GM23338 (cell line): ENCODE results near the gene CYP4F3. TPM values are rescaled to one million over a fixed set of nuclear protein-coding genes. Genes with fewer than 3 reads are reported as not detected.
"Not testable (repeated sequence)": the region's sequence is repeated elsewhere in the genome, so short reads cannot be mapped to it uniquely, and the experiment has no call there.

ENCODE experiments used
- ATAC-seq: fragments of 200-7000 bp; cut with Tn5 transposase; 3 replicates; pipeline ENCODE4 v1.9.1; 2020
- DNase-seq: peaks from one replicate; pipeline ENCODE4 v3.0.0-alpha.2; 2015; ENCODE audit warnings: low spot score
- H2AFZ ChIP-seq: fragments of 200-600 bp; sonication (generic); 2 replicates; pipeline ENCODE4 v1.8.0; 2016; ENCODE audit warnings: antibody characterized with exemption, mild to moderate bottlenecking, moderate library complexity
- H3F3A ChIP-seq: fragments of 200-600 bp; sonication (generic); replicated peaks from 2 replicates; pipeline ENCODE4 v1.8.0; 2017; ENCODE audit warnings: antibody characterized with exemption, mixed run types, low read depth
- H3K27ac ChIP-seq: fragments of 200-600 bp; sonication (generic); 2 replicates; pipeline ENCODE4 v1.6.1; 2016; ENCODE audit warnings: low read depth
- H3K27me3 ChIP-seq: fragments of 200-600 bp; sonication (generic); 2 replicates; pipeline ENCODE4 v1.8.0; 2016; ENCODE audit warnings: mild to moderate bottlenecking, mixed run types, moderate library complexity; ENCODE audit not compliant: insufficient read depth
- H3K36me3 ChIP-seq: fragments of 200-600 bp; sonication (generic); 2 replicates; pipeline ENCODE4 v1.8.0; 2016; ENCODE audit warnings: mild to moderate bottlenecking; ENCODE audit not compliant: insufficient read depth
- H3K4me1 ChIP-seq: fragments of 200-600 bp; sonication (generic); 2 replicates; pipeline ENCODE4 v1.8.0; 2016; ENCODE audit warnings: mild to moderate bottlenecking, moderate library complexity; ENCODE audit not compliant: insufficient read depth
- H3K4me2 ChIP-seq: fragments of 200-600 bp; sonication (generic); 2 replicates; pipeline ENCODE4 v1.7.1; 2017; ENCODE audit warnings: mixed run types
- H3K4me3 ChIP-seq: fragments of 200-600 bp; sonication (generic); 2 replicates; pipeline ENCODE4 v1.6.1; 2016; ENCODE audit warnings: mixed run types
- H3K79me2 ChIP-seq: fragments of 200-600 bp; sonication (generic); replicated peaks from 2 replicates; pipeline ENCODE4 v1.8.0; 2017; ENCODE audit warnings: mild to moderate bottlenecking; ENCODE audit not compliant: insufficient read depth
- H3K9me2 ChIP-seq: fragments of 200-600 bp; sonication (generic); 2 replicates; pipeline ENCODE4 v1.8.0; 2017; ENCODE audit not compliant: insufficient read depth
- H4K20me1 ChIP-seq: fragments of 200-600 bp; sonication (generic); replicated peaks from 2 replicates; pipeline ENCODE4 v1.8.0; 2017; ENCODE audit warnings: mild to moderate bottlenecking; ENCODE audit not compliant: insufficient read depth
- H3K27ac Mint-ChIP-seq: 2 replicates; pipeline ENCODE4 v1.8.0; 2020; ENCODE audit warnings: inconsistent platforms, mild to moderate bottlenecking, moderate library complexity, mixed read lengths
- H3K27me3 Mint-ChIP-seq: 3 replicates; pipeline ENCODE4 v1.8.0; 2022; ENCODE audit warnings: low read depth, mild to moderate bottlenecking, moderate library complexity, mixed read lengths, inconsistent platforms; ENCODE audit not compliant: insufficient read depth, poor library complexity
- H3K36me3 Mint-ChIP-seq: 3 replicates; pipeline ENCODE4 v1.8.0; 2021; ENCODE audit warnings: low read depth, mild to moderate bottlenecking, inconsistent platforms, moderate library complexity, mixed read lengths
- H3K4me1 Mint-ChIP-seq: 3 replicates; pipeline ENCODE4 v1.8.0; 2020; ENCODE audit warnings: mild to moderate bottlenecking, inconsistent platforms, mixed read lengths
- H3K4me3 Mint-ChIP-seq: 3 replicates; pipeline ENCODE4 v1.8.0; 2021; ENCODE audit warnings: moderate library complexity, mild to moderate bottlenecking, inconsistent platforms, mixed read lengths
- H3K9me3 Mint-ChIP-seq: 3 replicates; pipeline ENCODE4 v1.8.0; 2020; ENCODE audit warnings: moderate library complexity, mild to moderate bottlenecking, inconsistent platforms, mixed read lengths
- CREB1 ChIP-seq: fragments of 250-450 bp; sonication (Bioruptor Pico); IDR thresholded peaks from 2 replicates; pipeline ENCODE4 v1.5.0; 2020; ENCODE audit warnings: low read depth, mild to moderate bottlenecking, moderate library complexity
- EZH2 ChIP-seq: fragments of 200-600 bp; sonication (generic); IDR thresholded peaks from one replicate; pipeline ENCODE4 v1.8.0; 2017; ENCODE audit warnings: antibody characterized with exemption, mild to moderate bottlenecking, low read depth; ENCODE audit not compliant: unreplicated experiment
- EZH2phosphoT487 ChIP-seq: fragments of 200-600 bp; sonication (generic); IDR thresholded peaks from one replicate; pipeline ENCODE4 v1.8.1; 2018; ENCODE audit warnings: antibody characterized with exemption; ENCODE audit not compliant: unreplicated experiment
- NANOG ChIP-seq: IDR thresholded peaks from 2 replicates; pipeline ENCODE4 v1.6.1; 2016; ENCODE audit warnings: antibody characterized with exemption, borderline replicate concordance
- POLR2AphosphoS5 ChIP-seq: IDR thresholded peaks from 2 replicates; pipeline ENCODE4 v1.6.1; 2016; ENCODE audit warnings: antibody characterized with exemption, low read depth
- STAT1 ChIP-seq: IDR thresholded peaks from one replicate; pipeline ENCODE4 v1.6.1; 2016; ENCODE audit warnings: antibody characterized with exemption; ENCODE audit not compliant: unreplicated experiment
- ZNF114 ChIP-seq: fragments of 250-450 bp; sonication (Bioruptor Pico); IDR thresholded peaks from 2 replicates; pipeline ENCODE4 v1.5.0; 2020; ENCODE audit warnings: mild to moderate bottlenecking, moderate library complexity
- ZNF331 ChIP-seq: fragments of 250-450 bp; sonication (Bioruptor Pico); IDR thresholded peaks from 2 replicates; pipeline ENCODE4 v1.5.0; 2020; ENCODE audit warnings: low read depth, mild to moderate bottlenecking, moderate library complexity
- polyA plus RNA-seq: library from polyadenylated mRNA; unstranded; fragments of >200 nt; fragmentation: Nextera tagmentation; extraction: Ambion mirVana; gene quantifications from 2 replicates; pipeline ENCODE4 v1.2.1, GENCODE V29; 2016
- total RNA-seq: library from RNA; depleted of rRNA; stranded (reverse); fragments of >200 nt; shearing (Covaris generic); gene quantifications from 2 replicates; pipeline ENCODE4 v1.2.3, GENCODE V29; 2014
- TF ChIP-seq, protein P1 (sequence below): fragments of 250-450 bp; sonication (Bioruptor Pico); IDR thresholded peaks from 2 replicates; pipeline ENCODE4 v1.5.0; 2020; ENCODE audit warnings: mild to moderate bottlenecking, moderate library complexity
- TF ChIP-seq, protein P2 (sequence below): IDR thresholded peaks from 2 replicates; pipeline ENCODE4 v1.6.1; 2016; ENCODE audit warnings: antibody characterized with exemption
- TF ChIP-seq, protein P3 (sequence below), 2 experiments: fragments of 200-600 bp in 1 of 2; sonication (generic) in 1 of 2; conservative IDR thresholded peaks; 2 replicates each; pipeline versions ENCODE4 v1.5.1 to v1.6.1; 2016 to 2017; ENCODE audit warnings: antibody characterized with exemption in 2 of 2, low read depth in 2 of 2, mild to moderate bottlenecking in 2 of 2, moderate library complexity in 1 of 2

CYP4F3 gene
- total and polyA plus RNA-seq, 2 experiments from 2014 or later: not detected

DNA sequence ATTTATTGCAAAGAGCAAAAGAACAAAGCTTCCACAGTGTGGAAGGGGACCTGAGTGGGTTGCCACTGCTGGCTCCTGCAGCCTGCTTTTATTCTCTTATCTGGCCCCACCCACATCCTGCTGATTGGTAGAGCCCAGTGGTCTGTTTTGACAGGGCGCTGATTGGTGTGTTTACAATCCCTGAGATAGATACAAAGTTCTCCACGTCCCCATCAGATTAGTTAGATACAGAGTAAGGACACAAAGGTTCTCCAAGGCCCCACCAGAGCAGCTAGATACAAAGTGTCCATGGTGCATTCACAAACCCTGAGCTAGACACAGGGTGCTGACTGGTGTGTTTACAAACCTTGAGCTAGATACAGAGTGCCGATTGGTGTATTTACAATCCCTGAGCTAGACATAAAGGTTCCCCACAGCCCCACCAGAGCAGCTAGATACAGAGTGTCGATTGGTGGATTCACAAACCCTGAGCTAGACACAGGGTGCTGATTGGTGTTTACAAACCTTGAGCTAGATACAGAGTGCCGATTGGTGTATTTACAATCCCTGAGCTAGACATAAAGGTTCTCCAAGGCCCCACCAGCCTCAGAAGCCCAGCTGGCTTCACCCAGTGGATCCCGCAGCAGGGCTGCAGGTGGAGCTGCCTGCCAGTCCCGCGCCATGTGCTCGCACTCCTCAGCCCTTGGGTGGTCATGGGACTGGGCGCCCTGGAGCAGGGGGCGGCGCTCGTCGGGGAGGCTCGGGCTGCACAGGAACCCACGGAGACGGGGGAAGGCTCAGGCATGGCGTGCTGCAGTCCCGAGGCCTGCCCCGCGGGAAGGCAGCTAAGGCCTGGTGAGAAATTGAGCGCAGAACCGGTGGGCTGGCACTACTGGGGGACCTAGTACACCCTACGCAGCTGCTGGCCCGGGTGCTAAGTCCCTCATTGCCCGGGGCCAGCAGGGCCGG, 32.4 kb upstream of the CYP4F3 start:
- H3K36me3 ChIP-seq: not testable (repeated sequence)

DNA sequence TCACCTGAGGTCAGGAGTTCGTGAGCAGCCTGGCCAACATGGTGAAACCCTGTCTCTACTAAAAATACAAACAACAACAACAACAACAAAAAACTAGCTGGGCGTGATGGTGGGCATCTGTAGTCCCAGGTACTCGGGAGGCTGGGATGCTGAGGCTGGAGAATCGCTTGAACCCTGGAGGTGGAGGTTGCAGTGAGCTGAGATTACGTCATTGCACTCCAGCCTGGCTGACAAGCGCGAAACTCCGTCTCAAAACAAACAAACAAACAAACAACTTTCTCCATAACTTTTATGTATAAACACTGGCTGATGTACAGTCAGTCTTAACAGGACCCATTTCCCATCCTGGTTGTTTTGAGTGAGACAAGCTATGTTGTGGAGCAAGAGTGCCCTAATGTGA, 31.4 kb upstream of the CYP4F3 start:
- ATAC-seq (no peak), DNase-seq (no peak)
- H3K27me3 Mint-ChIP-seq: peaks cover 4% of the 10 kb centered on the region
- no peak overlapping the region for H3K27ac ChIP-seq
- H3F3A ChIP-seq: no peaks in the 10 kb centered on the region
- H3K36me3 ChIP-seq: no peaks in the 10 kb centered on the region; the same call in 1 of the 2 replicates
- no peaks in the 10 kb centered on the region for H3K9me2 ChIP-seq
- no peak overlapping the region for H2AFZ ChIP-seq
- H3K79me2 ChIP-seq: no peaks in the 10 kb centered on the region
- H3K36me3 Mint-ChIP-seq: peaks cover 26% of the 10 kb centered on the region
- H3K4me1 Mint-ChIP-seq: no peaks in the 10 kb centered on the region
- no peaks in the 10 kb centered on the region for H3K4me1 ChIP-seq
- H3K4me2 ChIP-seq: no peak overlapping the region
- H3K4me3 Mint-ChIP-seq: no peak overlapping the region
- no peak overlapping the region for H3K4me3 ChIP-seq
- H3K27ac Mint-ChIP-seq: no peak overlapping the region
- H3K9me3 Mint-ChIP-seq: peaks cover 90% of the 10 kb centered on the region
- no peaks in the 10 kb centered on the region for H4K20me1 ChIP-seq
- H3K27me3 ChIP-seq: no peaks in the 10 kb centered on the region
- TF ChIP-seq STAT1 (no peak), CREB1 (CRISPR knock-in tag) (no peak), ZNF114 (CRISPR knock-in tag) (no peak), EZH2phosphoT487 (no peak), POLR2AphosphoS5 (no peak), EZH2 (no peak), NANOG (no peak), ZNF331 (no peak)
- TF ChIP-seq, protein P1, sequence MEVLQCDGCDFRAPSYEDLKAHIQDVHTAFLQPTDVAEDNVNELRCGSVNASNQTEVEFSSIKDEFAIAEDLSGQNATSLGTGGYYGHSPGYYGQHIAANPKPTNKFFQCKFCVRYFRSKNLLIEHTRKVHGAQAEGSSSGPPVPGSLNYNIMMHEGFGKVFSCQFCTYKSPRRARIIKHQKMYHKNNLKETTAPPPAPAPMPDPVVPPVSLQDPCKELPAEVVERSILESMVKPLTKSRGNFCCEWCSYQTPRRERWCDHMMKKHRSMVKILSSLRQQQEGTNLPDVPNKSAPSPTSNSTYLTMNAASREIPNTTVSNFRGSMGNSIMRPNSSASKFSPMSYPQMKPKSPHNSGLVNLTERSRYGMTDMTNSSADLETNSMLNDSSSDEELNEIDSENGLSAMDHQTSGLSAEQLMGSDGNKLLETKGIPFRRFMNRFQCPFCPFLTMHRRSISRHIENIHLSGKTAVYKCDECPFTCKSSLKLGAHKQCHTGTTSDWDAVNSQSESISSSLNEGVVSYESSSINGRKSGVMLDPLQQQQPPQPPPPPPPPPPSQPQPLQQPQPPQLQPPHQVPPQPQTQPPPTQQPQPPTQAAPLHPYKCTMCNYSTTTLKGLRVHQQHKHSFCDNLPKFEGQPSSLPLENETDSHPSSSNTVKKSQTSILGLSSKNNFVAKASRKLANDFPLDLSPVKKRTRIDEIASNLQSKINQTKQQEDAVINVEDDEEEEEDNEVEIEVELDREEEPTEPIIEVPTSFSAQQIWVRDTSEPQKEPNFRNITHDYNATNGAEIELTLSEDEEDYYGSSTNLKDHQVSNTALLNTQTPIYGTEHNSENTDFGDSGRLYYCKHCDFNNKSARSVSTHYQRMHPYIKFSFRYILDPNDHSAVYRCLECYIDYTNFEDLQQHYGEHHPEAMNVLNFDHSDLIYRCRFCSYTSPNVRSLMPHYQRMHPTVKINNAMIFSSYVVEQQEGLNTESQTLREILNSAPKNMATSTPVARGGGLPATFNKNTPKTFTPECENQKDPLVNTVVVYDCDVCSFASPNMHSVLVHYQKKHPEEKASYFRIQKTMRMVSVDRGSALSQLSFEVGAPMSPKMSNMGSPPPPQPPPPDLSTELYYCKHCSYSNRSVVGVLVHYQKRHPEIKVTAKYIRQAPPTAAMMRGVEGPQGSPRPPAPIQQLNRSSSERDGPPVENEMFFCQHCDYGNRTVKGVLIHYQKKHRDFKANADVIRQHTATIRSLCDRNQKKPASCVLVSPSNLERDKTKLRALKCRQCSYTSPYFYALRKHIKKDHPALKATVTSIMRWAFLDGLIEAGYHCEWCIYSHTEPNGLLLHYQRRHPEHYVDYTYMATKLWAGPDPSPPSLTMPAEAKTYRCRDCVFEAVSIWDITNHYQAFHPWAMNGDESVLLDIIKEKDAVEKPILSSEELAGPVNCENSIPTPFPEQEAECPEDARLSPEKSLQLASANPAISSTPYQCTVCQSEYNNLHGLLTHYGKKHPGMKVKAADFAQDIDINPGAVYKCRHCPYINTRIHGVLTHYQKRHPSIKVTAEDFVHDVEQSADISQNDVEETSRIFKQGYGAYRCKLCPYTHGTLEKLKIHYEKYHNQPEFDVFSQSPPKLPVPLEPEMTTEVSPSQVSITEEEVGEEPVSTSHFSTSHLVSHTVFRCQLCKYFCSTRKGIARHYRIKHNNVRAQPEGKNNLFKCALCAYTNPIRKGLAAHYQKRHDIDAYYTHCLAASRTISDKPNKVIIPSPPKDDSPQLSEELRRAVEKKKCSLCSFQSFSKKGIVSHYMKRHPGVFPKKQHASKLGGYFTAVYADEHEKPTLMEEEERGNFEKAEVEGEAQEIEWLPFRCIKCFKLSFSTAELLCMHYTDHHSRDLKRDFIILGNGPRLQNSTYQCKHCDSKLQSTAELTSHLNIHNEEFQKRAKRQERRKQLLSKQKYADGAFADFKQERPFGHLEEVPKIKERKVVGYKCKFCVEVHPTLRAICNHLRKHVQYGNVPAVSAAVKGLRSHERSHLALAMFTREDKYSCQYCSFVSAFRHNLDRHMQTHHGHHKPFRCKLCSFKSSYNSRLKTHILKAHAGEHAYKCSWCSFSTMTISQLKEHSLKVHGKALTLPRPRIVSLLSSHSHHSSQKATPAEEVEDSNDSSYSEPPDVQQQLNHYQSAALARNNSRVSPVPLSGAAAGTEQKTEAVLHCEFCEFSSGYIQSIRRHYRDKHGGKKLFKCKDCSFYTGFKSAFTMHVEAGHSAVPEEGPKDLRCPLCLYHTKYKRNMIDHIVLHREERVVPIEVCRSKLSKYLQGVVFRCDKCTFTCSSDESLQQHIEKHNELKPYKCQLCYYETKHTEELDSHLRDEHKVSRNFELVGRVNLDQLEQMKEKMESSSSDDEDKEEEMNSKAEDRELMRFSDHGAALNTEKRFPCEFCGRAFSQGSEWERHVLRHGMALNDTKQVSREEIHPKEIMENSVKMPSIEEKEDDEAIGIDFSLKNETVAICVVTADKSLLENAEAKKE: no peak
- TF ChIP-seq, protein P2, sequence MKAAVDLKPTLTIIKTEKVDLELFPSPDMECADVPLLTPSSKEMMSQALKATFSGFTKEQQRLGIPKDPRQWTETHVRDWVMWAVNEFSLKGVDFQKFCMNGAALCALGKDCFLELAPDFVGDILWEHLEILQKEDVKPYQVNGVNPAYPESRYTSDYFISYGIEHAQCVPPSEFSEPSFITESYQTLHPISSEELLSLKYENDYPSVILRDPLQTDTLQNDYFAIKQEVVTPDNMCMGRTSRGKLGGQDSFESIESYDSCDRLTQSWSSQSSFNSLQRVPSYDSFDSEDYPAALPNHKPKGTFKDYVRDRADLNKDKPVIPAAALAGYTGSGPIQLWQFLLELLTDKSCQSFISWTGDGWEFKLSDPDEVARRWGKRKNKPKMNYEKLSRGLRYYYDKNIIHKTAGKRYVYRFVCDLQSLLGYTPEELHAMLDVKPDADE: no peak
- TF ChIP-seq, protein P3, sequence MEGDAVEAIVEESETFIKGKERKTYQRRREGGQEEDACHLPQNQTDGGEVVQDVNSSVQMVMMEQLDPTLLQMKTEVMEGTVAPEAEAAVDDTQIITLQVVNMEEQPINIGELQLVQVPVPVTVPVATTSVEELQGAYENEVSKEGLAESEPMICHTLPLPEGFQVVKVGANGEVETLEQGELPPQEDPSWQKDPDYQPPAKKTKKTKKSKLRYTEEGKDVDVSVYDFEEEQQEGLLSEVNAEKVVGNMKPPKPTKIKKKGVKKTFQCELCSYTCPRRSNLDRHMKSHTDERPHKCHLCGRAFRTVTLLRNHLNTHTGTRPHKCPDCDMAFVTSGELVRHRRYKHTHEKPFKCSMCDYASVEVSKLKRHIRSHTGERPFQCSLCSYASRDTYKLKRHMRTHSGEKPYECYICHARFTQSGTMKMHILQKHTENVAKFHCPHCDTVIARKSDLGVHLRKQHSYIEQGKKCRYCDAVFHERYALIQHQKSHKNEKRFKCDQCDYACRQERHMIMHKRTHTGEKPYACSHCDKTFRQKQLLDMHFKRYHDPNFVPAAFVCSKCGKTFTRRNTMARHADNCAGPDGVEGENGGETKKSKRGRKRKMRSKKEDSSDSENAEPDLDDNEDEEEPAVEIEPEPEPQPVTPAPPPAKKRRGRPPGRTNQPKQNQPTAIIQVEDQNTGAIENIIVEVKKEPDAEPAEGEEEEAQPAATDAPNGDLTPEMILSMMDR (conservative IDR thresholded peaks at IDR 0.05; ENCODE audit: low read depth in 2 of 2): no peak

More for the DNA sequence above, 32.4 kb upstream of the CYP4F3 start:
- not testable (repeated sequence) for H2AFZ ChIP-seq, H3K4me1 ChIP-seq, H4K20me1 ChIP-seq, H3K27ac Mint-ChIP-seq, H3K27me3 ChIP-seq, H3K4me3 ChIP-seq, H3K4me2 ChIP-seq, H3K4me1 Mint-ChIP-seq, H3K79me2 ChIP-seq, ATAC-seq, DNase-seq, H3K9me2 ChIP-seq, H3K27me3 Mint-ChIP-seq, H3K4me3 Mint-ChIP-seq, H3F3A ChIP-seq, H3K27ac ChIP-seq
- Mint-ChIP-seq H3K36me3 (peaks cover 20% of the 10 kb centered on the region), H3K9me3 (peaks cover 87% of the 10 kb centered on the region)
